GM11168 (cell line): ENCODE measurements around the gene GGN.

Experiments used
- in situ Hi-C: fragments of 300-500 bp; cut with MboI; formaldehyde crosslinking; loops from one replicate; pipeline ENCODE4 v1.12.0; 2022; ENCODE audit warnings: low sequenced_read_pairs; ENCODE audit not compliant: unreplicated experiment

The GGN gene

GRCh38 chr19:38389101-38389925 lies 1.5 kb upstream of the GGN start:
- in situ Hi-C loops: no loop called here

GRCh38 chr19:38388349-38389100 lies 691 bp upstream of the GGN start, which contains the start of gene SPRED3:
TSS of gene SPRED3 (plus strand) at chr19:38388697. CDS start at chr19:38390303, 1,606 bp downstream.
- in situ Hi-C loops: no loop called here

- in situ Hi-C loops: no loop called here
Observed at GRCh38 chr19:38386971-38387549, 774 bp downstream of the GGN start.

- in situ Hi-C loops: no loop called here
Observed at GRCh38 chr19:38386300-38386970, 1.4 kb downstream of the GGN start.

GRCh38 chr19:38385804-38386257 lies 2.0 kb downstream of the GGN start:
- in situ Hi-C loops: no loop called here

- in situ Hi-C loops: no loop called here
Observed at GRCh38 chr19:38385057-38385803, 2.6 kb downstream of the GGN start.

- in situ Hi-C loops: no loop called here
Observed at GRCh38 chr19:38384209-38385027, 3.4 kb downstream of the GGN start.

- in situ Hi-C loops: no loop called here
Observed at GRCh38 chr19:38383743-38384142, 4.1 kb downstream of the GGN start.

- in situ Hi-C loops: no loop called here
Observed at GRCh38 chr19:38383184-38383583, 4.7 kb downstream of the GGN start.

- in situ Hi-C loops: no loop called here
Observed at GRCh38 chr19:38381138-38381537, 6.7 kb downstream of the GGN start.

GRCh38 chr19:38378866-38379265 lies 9.0 kb downstream of the GGN start:
- in situ Hi-C loops: no loop called here

GRCh38 chr19:38377052-38377451 lies 10.8 kb downstream of the GGN start:
- in situ Hi-C loops: no loop called here

- in situ Hi-C loops: no loop called here
Observed at GRCh38 chr19:38376576-38376975, 11.3 kb downstream of the GGN start.

GRCh38 chr19:38375748-38376147 lies 12.1 kb downstream of the GGN start:
- in situ Hi-C loops: no loop called here

GRCh38 chr19:38375098-38375493 lies 12.7 kb downstream of the GGN start:
- in situ Hi-C loops: no loop called here

- in situ Hi-C loops: no loop called here
Observed at GRCh38 chr19:38374332-38375097, 13.3 kb downstream of the GGN start, which contains the start of gene PSMD8. TSS of gene PSMD8 (plus strand) at chr19:38374571. CDS start at chr19:38374602, 31 bp downstream.

- in situ Hi-C loops: no loop called here
Observed at GRCh38 chr19:38373907-38374331, 13.9 kb downstream of the GGN start.

GRCh38 chr19:38371081-38371480 lies 16.8 kb downstream of the GGN start:
- in situ Hi-C loops: no loop called here
